ENCODE results near the gene CIB1. TPM values are rescaled to one million over a fixed set of nuclear protein-coding genes. Genes with fewer than 3 reads are reported as not detected.
"Not testable (repeated sequence)": the region's sequence is repeated elsewhere in the genome, so short reads cannot be mapped to it uniquely, and the experiment has no call there.

CIB1 gene
- total RNA-seq, 2 donors from 2014 or later = 18.0 to 35.6 TPM

- H3K4me1 ChIP-seq (ENCODE audit: control insufficient read depth in 1 of 2, low read depth in 2 of 2) = peaks cover 17 to 21% of the 10 kb centered on the region in 2 donors
- no peak for TF ChIP-seq CTCF (IDR thresholded peaks at IDR 0.05)
- H3K36me3 ChIP-seq = no peaks in the 10 kb centered on the region
Measured at GRCh38 chr15:90262426-90262825, 28.7 kb upstream of the CIB1 start.

GRCh38 chr15:90261811-90262210 is 28.1 kb upstream of the CIB1 start:
- Histone ChIP-seq H3K4me1 (ENCODE audit: control insufficient read depth in 1 of 2, low read depth in 2 of 2) (peaks cover 10 to 15% of the 10 kb centered on the region in 2 donors), H3K27me3 (replicated peaks; ENCODE audit: insufficient read depth) (no peaks in the 10 kb centered on the region), H3K9me3 (no peaks in the 10 kb centered on the region), H3K27ac (no peak overlapping the region), H3K4me3 (no peak overlapping the region), H3K36me3 (no peaks in the 10 kb centered on the region)
- ATAC-seq (ENCODE audit: insufficient number of reproducible peaks, low FRiP score, low read depth) (no peak), DNase-seq (ENCODE audit: low spot score) (no peak)
- no peak for TF ChIP-seq CTCF (IDR thresholded peaks at IDR 0.05)

More at GRCh38 chr15:90262426-90262825, 28.7 kb upstream of the CIB1 start:
- Histone ChIP-seq H3K27me3 (replicated peaks; ENCODE audit: insufficient read depth) (no peaks in the 10 kb centered on the region), H3K4me3 (no peak overlapping the region), H3K9me3 (no peaks in the 10 kb centered on the region), H3K27ac (no peak overlapping the region)
- DNase-seq (ENCODE audit: low spot score) (no peak), ATAC-seq (ENCODE audit: insufficient number of reproducible peaks, low FRiP score, low read depth) (no peak)

GRCh38 chr15:90260731-90261130 is 27.0 kb upstream of the CIB1 start:
- H3K9me3 ChIP-seq; DNase-seq (ENCODE audit: low spot score); H3K36me3 ChIP-seq; H3K4me3 ChIP-seq; H3K27ac ChIP-seq; ATAC-seq (ENCODE audit: insufficient number of reproducible peaks, low FRiP score, low read depth); H3K27me3 ChIP-seq (replicated peaks; ENCODE audit: insufficient read depth): not testable (repeated sequence)
- H3K4me1 ChIP-seq (ENCODE audit: control insufficient read depth in 1 of 2, low read depth in 2 of 2) = peaks cover 8 to 11% of the 10 kb centered on the region in 2 donors

- H3K27me3 ChIP-seq (replicated peaks; ENCODE audit: insufficient read depth) = no peaks in the 10 kb centered on the region
- ATAC-seq (ENCODE audit: insufficient number of reproducible peaks, low FRiP score, low read depth) (no peak), DNase-seq (ENCODE audit: low spot score) (no peak)
- H3K27ac ChIP-seq = no peak overlapping the region
- H3K9me3 ChIP-seq = no peaks in the 10 kb centered on the region
- no peak overlapping the region for H3K4me3 ChIP-seq
- H3K36me3 ChIP-seq = no peaks in the 10 kb centered on the region
- no peak for TF ChIP-seq CTCF (IDR thresholded peaks at IDR 0.05)
- peaks cover 4 to 5% of the 10 kb centered on the region in 2 donors for H3K4me1 ChIP-seq (ENCODE audit: control insufficient read depth in 1 of 2, low read depth in 2 of 2)
Measured at GRCh38 chr15:90259524-90259923, 25.8 kb upstream of the CIB1 start.

GRCh38 chr15:90257776-90258175 is 24.0 kb upstream of the CIB1 start:
- H3K4me3 ChIP-seq = no peak overlapping the region
- H3K27me3 ChIP-seq (replicated peaks; ENCODE audit: insufficient read depth) = no peaks in the 10 kb centered on the region
- no peak overlapping the region for H3K27ac ChIP-seq
- no peaks in the 10 kb centered on the region for H3K9me3 ChIP-seq
- no peaks in the 10 kb centered on the region for H3K4me1 ChIP-seq (ENCODE audit: control insufficient read depth in 1 of 2, low read depth in 2 of 2)
- no peak for ATAC-seq (ENCODE audit: insufficient number of reproducible peaks, low FRiP score, low read depth)
- no peak for DNase-seq (ENCODE audit: low spot score)
- no peak for TF ChIP-seq CTCF (IDR thresholded peaks at IDR 0.05)
- H3K36me3 ChIP-seq = no peaks in the 10 kb centered on the region

- ATAC-seq (ENCODE audit: insufficient number of reproducible peaks, low FRiP score, low read depth) (peak; percentile 53), DNase-seq (ENCODE audit: low spot score) (peak; percentile 91)
- Histone ChIP-seq H3K9me3 (no peaks in the 10 kb centered on the region), H3K27ac (no peak within 1 kb of the TSS), H3K4me3 (peak within 1 kb of the TSS; percentile 89), H3K36me3 (no peaks in the 10 kb centered on the region), H3K4me1 (ENCODE audit: control insufficient read depth in 1 of 2, low read depth in 2 of 2) (peaks cover 0 to 4% of the 10 kb centered on the region in 2 donors), H3K27me3 (replicated peaks; ENCODE audit: insufficient read depth) (no peaks in the 10 kb centered on the region)
- no peak for TF ChIP-seq CTCF (IDR thresholded peaks at IDR 0.05)
Measured at GRCh38 chr15:90249203-90249863, 15.6 kb upstream of the CIB1 start, which contains the start of gene TTLL13. TSS of gene TTLL13 (plus strand) at chr15:90249556. CDS start at chr15:90250631, 1,075 bp downstream.

Measured in thoracic aorta (tissue), 2 donors.